CD4-positive, alpha-beta memory T cell (primary cell): ENCODE data around the gene MCTP2. TPM values are rescaled to one million over a fixed set of nuclear protein-coding genes. Genes with fewer than 3 reads are reported as not detected.

Source experiments
- CTCF ChIA-PET: fragments of 350-600 bp; sonication (Branson Sonifier 250); formaldehyde crosslinking; loops from one replicate; lab custom pipeline; 2021; ENCODE audit warnings: inconsistent platforms; ENCODE audit not compliant: partially characterized antibody; lab: Charles Lee
- POLR2A ChIA-PET: fragments of 350-600 bp; sonication (Branson Sonifier 250); formaldehyde crosslinking; loops from one replicate; lab custom pipeline; 2021; ENCODE audit not compliant: partially characterized antibody; lab: Charles Lee
- DNase-seq, 5 donors: peaks; one replicate each; pipeline versions ENCODE4 v3.0.0 to v3.0.0-alpha.2; 2020 to 2022; ENCODE audit warnings: mixed read lengths in 1 of 5
- H3K27ac ChIP-seq: one replicate; pipeline ENCODE4 v1.7.0; 2013; ENCODE audit warnings: low read depth, low read length
- H3K27me3 ChIP-seq: 2 replicates; pipeline ENCODE4 v1.7.0; 2013; ENCODE audit warnings: mild to moderate bottlenecking, low read length, moderate library complexity; ENCODE audit not compliant: insufficient read depth
- H3K36me3 ChIP-seq: 2 replicates; pipeline ENCODE4 v1.7.0; 2013; ENCODE audit warnings: mild to moderate bottlenecking, low read length, moderate library complexity; ENCODE audit not compliant: insufficient read depth
- H3K4me1 ChIP-seq: 2 replicates; pipeline ENCODE4 v1.7.0; 2013; ENCODE audit warnings: mild to moderate bottlenecking, low read length, moderate library complexity; ENCODE audit not compliant: insufficient read depth
- H3K4me3 ChIP-seq, 2 donors: one replicate each; pipeline ENCODE4 v1.7.0; 2013; ENCODE audit warnings: low read length in 2 of 2, mild to moderate bottlenecking in 1 of 2
- H3K9me3 ChIP-seq, 2 donors: one replicate each; pipeline ENCODE4 v1.7.0; 2013; ENCODE audit warnings: low read length in 2 of 2, control low read depth in 1 of 2; ENCODE audit not compliant: control insufficient read depth in 1 of 2
- H3K27ac Mint-ChIP-seq, 7 donors: one replicate each; pipeline ENCODE4 v1.8.0; 2020 to 2021; ENCODE audit warnings: mixed read lengths in 7 of 7, mild to moderate bottlenecking in 6 of 7, inconsistent platforms in 3 of 7, moderate library complexity in 3 of 7
- H3K27me3 Mint-ChIP-seq, 2 donors: one replicate each; pipeline ENCODE4 v1.8.0; 2020 to 2021; ENCODE audit warnings: mixed read lengths in 2 of 2
- H3K36me3 Mint-ChIP-seq, 2 donors: one replicate each; pipeline ENCODE4 v1.8.0; 2020 to 2021; ENCODE audit warnings: mixed read lengths in 2 of 2, inconsistent platforms in 1 of 2, mild to moderate bottlenecking in 1 of 2
- H3K4me1 Mint-ChIP-seq, 4 donors: one replicate each; pipeline ENCODE4 v1.8.0; 2020 to 2021; ENCODE audit warnings: mixed read lengths in 4 of 4, mild to moderate bottlenecking in 1 of 4
- H3K4me3 Mint-ChIP-seq, 8 donors: one replicate each; pipeline ENCODE4 v1.8.0; 2020 to 2021; ENCODE audit warnings: mixed read lengths in 8 of 8, mild to moderate bottlenecking in 7 of 8, moderate library complexity in 6 of 8, inconsistent platforms in 3 of 8
- H3K9me3 Mint-ChIP-seq, 8 donors: one replicate each; pipeline ENCODE4 v1.8.0; 2020 to 2021; ENCODE audit warnings: mixed read lengths in 8 of 8, mild to moderate bottlenecking in 5 of 8, inconsistent platforms in 3 of 8, moderate library complexity in 1 of 8
- intact Hi-C: fragments of 100-400 bp; cut with micrococcal nuclease; formaldehyde crosslinking; loops from one replicate; pipeline ENCODE4 v1.15.1; 2023
- polyA plus RNA-seq, 2 donors: library from polyadenylated mRNA; unstranded; fragments of 300-500 nt; fragmentation: Illumina TruSeq; gene quantifications; one replicate each; pipeline ENCODE4 v1.2.3, GENCODE V29; 2021
- total RNA-seq, 2 experiments: library from RNA; stranded (reverse); gene quantifications; one replicate each; pipeline ENCODE4 v1.2.3, GENCODE V29; 2021

Gene MCTP2
- total and polyA plus RNA-seq, 4 experiments from 2014 or later, result 2.0 to 19.6 (median 11.8) TPM

DNA sequence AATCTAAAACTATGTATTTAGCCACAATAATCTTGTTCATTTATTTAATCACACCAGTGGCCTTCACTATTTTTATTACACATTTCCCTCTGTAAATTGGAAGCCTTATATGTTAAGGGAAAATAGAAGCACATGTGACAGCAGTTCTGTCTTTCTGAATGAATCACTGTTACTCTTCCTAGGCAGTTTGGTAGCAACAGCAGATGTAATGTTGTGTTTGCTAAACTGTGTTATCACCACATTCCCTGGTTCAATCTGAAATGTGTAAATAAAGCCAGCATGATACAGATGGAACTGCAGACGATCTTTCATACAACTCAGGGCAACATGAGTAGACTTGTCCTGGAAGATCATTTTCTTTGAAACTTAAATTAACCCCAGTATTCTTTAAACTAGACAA, 220.1 kb downstream of the MCTP2 start:
- Mint-ChIP-seq H3K27me3 (no peaks in the 10 kb centered on the region), H3K9me3 (no peaks in the 10 kb centered on the region)

DNA sequence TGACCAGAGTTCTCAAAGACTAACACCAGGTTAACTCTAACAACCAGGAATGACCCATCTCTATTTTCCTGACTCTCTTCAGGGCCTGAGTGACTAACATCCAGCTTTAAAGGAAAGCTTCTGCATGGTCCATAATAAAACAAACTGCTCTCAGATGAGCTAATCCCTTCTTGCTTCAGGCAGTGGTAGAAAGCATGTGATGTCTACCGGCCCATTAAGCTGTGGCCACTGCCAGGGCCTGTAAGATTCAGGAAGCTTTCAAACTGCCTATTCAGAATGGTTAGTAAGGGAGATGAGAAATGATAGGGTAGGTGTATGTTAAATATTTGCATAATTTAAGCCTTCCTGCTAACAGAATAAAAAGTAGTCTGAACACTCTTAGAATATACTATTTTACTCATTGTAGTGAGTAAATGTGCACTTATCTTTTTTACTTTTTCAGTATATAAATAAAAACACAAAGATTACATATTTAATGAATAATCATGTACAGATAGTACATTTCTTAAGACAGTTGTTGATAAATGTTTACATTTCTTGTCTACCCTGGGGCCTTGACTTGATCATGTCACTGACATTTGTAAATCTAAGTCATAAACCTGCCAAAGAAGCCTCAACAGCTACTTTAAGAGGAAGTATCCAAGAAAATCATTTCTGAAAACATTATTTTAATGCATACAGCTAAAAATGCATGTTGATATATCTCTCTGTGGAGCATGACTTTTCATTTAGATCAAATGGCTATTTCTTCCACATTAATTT, 222.0 kb downstream of the MCTP2 start:
- Mint-ChIP-seq H3K27ac (no peak overlapping the region), H3K27me3 (no peaks in the 10 kb centered on the region), H3K9me3 (peaks cover 0 to 1% (median 0%) of the 10 kb centered on the region in 8 donors), H3K4me3 (no peak overlapping the region), H3K36me3 (peaks cover 19% of the 10 kb centered on the region in 2 donors), H3K4me1 (no peaks in the 10 kb centered on the region)
- Histone ChIP-seq H3K27me3 (no peaks in the 10 kb centered on the region), H3K4me1 (no peaks in the 10 kb centered on the region), H3K4me3 (no peak overlapping the region), H3K9me3 (no peaks in the 10 kb centered on the region), H3K27ac (no peak overlapping the region), H3K36me3 (no peaks in the 10 kb centered on the region)
- DNase-seq, result no peak
- POLR2A ChIA-PET, result no interaction called here
- CTCF ChIA-PET, result no interaction called here
- intact Hi-C loops, result no loop called here

More for the DNA sequence above, 220.1 kb downstream of the MCTP2 start:
- POLR2A ChIA-PET, result no interaction called here
- Mint-ChIP-seq H3K36me3 (peaks cover 3 to 7% of the 10 kb centered on the region in 2 donors), H3K4me1 (no peaks in the 10 kb centered on the region), H3K4me3 (no peak overlapping the region), H3K27ac (no peak overlapping the region)
- H3K9me3 ChIP-seq, result no peaks in the 10 kb centered on the region
- DNase-seq, result no peak
- H3K27ac ChIP-seq, result no peak overlapping the region
- no peaks in the 10 kb centered on the region for H3K36me3 ChIP-seq
- H3K4me3 ChIP-seq, result no peak overlapping the region
- H3K4me1 ChIP-seq, result no peaks in the 10 kb centered on the region
- H3K27me3 ChIP-seq, result no peaks in the 10 kb centered on the region
- CTCF ChIA-PET, result no interaction called here
- intact Hi-C loops, result no loop called here

DNA sequence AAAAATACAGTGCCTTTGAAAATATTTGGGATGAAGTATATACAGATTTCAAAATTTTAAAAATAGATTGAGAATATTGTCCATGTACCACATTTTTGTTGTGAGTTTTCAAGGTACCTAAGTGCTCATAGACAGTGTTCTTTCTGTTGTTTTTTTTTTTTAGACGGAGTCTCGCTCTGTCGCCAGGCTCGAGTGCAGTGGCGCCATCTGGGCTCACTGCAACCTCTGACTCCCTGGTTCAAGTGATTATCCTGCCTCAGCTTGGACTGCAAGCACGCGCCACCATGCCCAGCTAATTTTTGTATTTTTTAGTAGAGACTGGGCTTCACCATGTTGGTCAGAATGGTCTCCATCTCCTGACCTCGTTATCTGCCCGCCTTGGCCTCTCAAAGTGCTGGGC, 223.9 kb downstream of the MCTP2 start:
- no peak overlapping the region for H3K27ac ChIP-seq
- Mint-ChIP-seq H3K27me3 (no peaks in the 10 kb centered on the region), H3K9me3 (peaks cover 0 to 1% (median 0%) of the 10 kb centered on the region in 8 donors), H3K4me3 (no peak overlapping the region), H3K4me1 (no peaks in the 10 kb centered on the region), H3K27ac (no peak overlapping the region), H3K36me3 (peaks cover 19 to 34% of the 10 kb centered on the region in 2 donors)
- intact Hi-C loops, result no loop called here
- no peak for DNase-seq
- H3K36me3 ChIP-seq, result no peaks in the 10 kb centered on the region
- CTCF ChIA-PET, result no interaction called here
- no peak overlapping the region for H3K4me3 ChIP-seq
- H3K27me3 ChIP-seq, result no peaks in the 10 kb centered on the region
- no peaks in the 10 kb centered on the region for H3K4me1 ChIP-seq
- POLR2A ChIA-PET, result no interaction called here
- no peaks in the 10 kb centered on the region for H3K9me3 ChIP-seq

DNA sequence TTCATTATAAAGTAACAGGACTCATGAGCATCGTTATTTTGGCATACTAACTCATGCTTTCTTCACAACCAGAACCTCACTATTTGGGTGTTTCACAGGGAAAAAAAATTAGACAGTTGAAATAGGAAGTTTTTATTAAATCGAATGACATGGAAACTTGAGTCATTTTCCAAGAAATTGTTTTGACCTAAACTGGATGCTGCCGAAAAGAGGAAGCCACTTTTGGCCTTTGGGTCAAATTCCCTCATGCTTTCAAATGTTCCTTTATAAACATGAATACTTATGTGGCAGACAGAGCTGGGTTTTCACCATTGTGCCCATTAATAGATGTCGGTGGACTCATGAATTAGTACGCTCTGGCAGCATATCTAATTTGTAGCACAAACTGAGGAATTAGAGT, 224.9 kb downstream of the MCTP2 start:
- no peak overlapping the region for H3K4me3 ChIP-seq
- no peak overlapping the region for H3K4me3 Mint-ChIP-seq
- H3K36me3 Mint-ChIP-seq, result peaks cover 21 to 40% of the 10 kb centered on the region in 2 donors
- POLR2A ChIA-PET, result no interaction called here
- H3K27me3 Mint-ChIP-seq, result no peaks in the 10 kb centered on the region
- H3K4me1 Mint-ChIP-seq, result no peaks in the 10 kb centered on the region
- intact Hi-C loops, result no loop called here
- H3K9me3 Mint-ChIP-seq, result peaks cover 0 to 1% (median 0%) of the 10 kb centered on the region in 8 donors
- H3K27me3 ChIP-seq, result no peaks in the 10 kb centered on the region
- CTCF ChIA-PET, result no interaction called here
- H3K36me3 ChIP-seq, result no peaks in the 10 kb centered on the region
- DNase-seq, result no peak
- H3K9me3 ChIP-seq, result no peaks in the 10 kb centered on the region
- no peaks in the 10 kb centered on the region for H3K4me1 ChIP-seq
- no peak overlapping the region for H3K27ac Mint-ChIP-seq
- no peak overlapping the region for H3K27ac ChIP-seq

DNA sequence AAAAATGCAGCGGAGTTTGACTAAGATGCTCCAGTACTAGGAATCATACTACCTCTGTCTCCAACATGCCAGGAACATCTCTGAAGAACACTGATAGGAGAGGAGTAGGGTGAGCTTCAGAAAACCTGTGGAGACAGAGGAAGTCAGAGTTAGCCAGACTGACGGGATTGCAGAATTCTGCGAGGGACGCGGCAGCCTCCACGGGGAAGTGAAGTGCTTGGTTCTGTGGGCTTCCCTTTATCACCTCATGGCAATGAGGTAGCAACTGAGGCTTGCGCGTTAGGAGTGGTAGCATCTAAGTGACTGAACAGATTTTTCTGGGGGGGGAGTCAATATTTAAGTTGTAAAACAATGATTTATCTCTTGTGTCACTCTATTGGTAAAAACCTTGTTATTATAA, 226.3 kb downstream of the MCTP2 start:
- no peaks in the 10 kb centered on the region for H3K27me3 ChIP-seq
- H3K36me3 ChIP-seq, result no peaks in the 10 kb centered on the region
- no peak overlapping the region for H3K4me3 ChIP-seq
- Mint-ChIP-seq H3K4me1 (no peaks in the 10 kb centered on the region), H3K27ac (no peak overlapping the region), H3K36me3 (peaks cover 21 to 38% of the 10 kb centered on the region in 2 donors), H3K9me3 (peaks cover 0 to 1% (median 0%) of the 10 kb centered on the region in 8 donors), H3K27me3 (no peaks in the 10 kb centered on the region), H3K4me3 (no peak overlapping the region)
- intact Hi-C loops, result no loop called here
- H3K9me3 ChIP-seq, result no peaks in the 10 kb centered on the region
- POLR2A ChIA-PET, result no interaction called here
- DNase-seq, result no peak
- CTCF ChIA-PET, result no interaction called here
- no peaks in the 10 kb centered on the region for H3K4me1 ChIP-seq
- H3K27ac ChIP-seq, result no peak overlapping the region

DNA sequence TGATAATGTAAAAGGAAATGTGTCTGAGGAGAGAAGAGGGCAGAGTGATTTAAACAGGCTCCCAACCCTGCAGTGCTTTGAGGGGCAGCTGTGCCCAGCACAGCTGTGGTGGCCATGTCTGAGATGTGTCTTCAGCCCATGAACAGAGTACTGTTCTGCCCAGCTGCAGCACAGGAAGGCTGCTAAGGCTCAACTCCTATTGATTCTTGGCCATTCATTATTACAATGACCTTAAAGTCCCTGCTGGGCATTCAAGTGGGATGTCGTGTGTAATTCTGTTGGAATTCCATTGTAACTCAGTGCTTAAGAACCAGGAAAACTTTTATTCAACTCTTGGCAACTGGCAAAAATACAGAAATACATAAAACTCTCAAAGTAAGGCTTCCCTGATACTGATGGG, 229.3 kb downstream of the MCTP2 start:
- Mint-ChIP-seq H3K27ac (no peak overlapping the region), H3K4me3 (no peak overlapping the region), H3K36me3 (peaks cover 21 to 38% of the 10 kb centered on the region in 2 donors), H3K27me3 (no peaks in the 10 kb centered on the region), H3K4me1 (no peaks in the 10 kb centered on the region), H3K9me3 (peaks cover 0 to 1% (median 0%) of the 10 kb centered on the region in 8 donors)
- Histone ChIP-seq H3K4me1 (no peaks in the 10 kb centered on the region), H3K27ac (no peak overlapping the region), H3K27me3 (no peaks in the 10 kb centered on the region), H3K36me3 (no peaks in the 10 kb centered on the region), H3K4me3 (no peak overlapping the region), H3K9me3 (no peaks in the 10 kb centered on the region)
- POLR2A ChIA-PET, result no interaction called here
- CTCF ChIA-PET, result no interaction called here
- intact Hi-C loops, result no loop called here
- DNase-seq, result no peak

DNA sequence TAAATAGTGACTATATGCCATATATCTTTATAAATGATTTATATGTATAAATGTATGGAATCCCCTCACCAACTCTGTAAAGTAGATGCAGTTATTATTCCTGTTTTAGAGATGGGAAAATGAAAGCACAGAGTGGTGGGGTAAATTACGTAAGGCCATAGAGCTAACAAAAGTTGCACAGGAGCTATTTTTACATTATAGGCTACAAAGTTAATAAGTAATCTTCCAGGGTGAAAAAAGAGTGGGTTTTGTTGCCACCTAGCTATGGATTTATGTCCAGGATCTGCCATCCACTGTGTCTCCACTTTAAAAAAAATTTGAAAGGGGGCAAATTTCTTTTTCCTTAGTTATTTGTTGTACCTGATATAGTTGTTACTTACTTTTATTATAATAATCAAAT, 235.7 kb downstream of the MCTP2 start:
- H3K27ac Mint-ChIP-seq, result no peak overlapping the region
- H3K27me3 Mint-ChIP-seq, result no peaks in the 10 kb centered on the region
- H3K36me3 Mint-ChIP-seq, result peaks cover 14 to 21% of the 10 kb centered on the region in 2 donors
- ChIA-PET POLR2A (no interaction called here), CTCF (no interaction called here)
- no peaks in the 10 kb centered on the region for H3K27me3 ChIP-seq
- no peak overlapping the region for H3K4me3 Mint-ChIP-seq
- intact Hi-C loops, result no loop called here
- no peaks in the 10 kb centered on the region for H3K4me1 ChIP-seq
- H3K4me1 Mint-ChIP-seq, result no peaks in the 10 kb centered on the region
- no peaks in the 10 kb centered on the region for H3K9me3 Mint-ChIP-seq
- no peak overlapping the region for H3K27ac ChIP-seq
- H3K36me3 ChIP-seq, result no peaks in the 10 kb centered on the region
- H3K9me3 ChIP-seq, result no peaks in the 10 kb centered on the region
- DNase-seq, result no peak
- no peak overlapping the region for H3K4me3 ChIP-seq
